Neural cell (in vitro differentiated cells): Measurements from ENCODE around the gene ANGPTL8. TPM values are rescaled to one million over a fixed set of nuclear protein-coding genes. Genes with fewer than 3 reads are reported as not detected.

ENCODE experiments used
- H2AFZ ChIP-seq: fragments of 200-600, 300-800 bp; sonication (generic), shearing (Covaris generic); 2 replicates; pipeline ENCODE4 v1.6.0; 2014; ENCODE audit warnings: low read depth, mild to moderate bottlenecking, antibody characterized with exemption, low read length, moderate library complexity
- H3F3A ChIP-seq: fragments of 200-600 bp; shearing (Covaris generic); 2 replicates; pipeline ENCODE4 v1.6.1; 2016; ENCODE audit warnings: mild to moderate bottlenecking, moderate library complexity, mixed read lengths, antibody characterized with exemption, low read length; ENCODE audit not compliant: insufficient read depth, poor library complexity, severe bottlenecking
- H3K27ac ChIP-seq: fragments of 200-600, 300-800 bp; sonication (generic), shearing (Covaris generic); 2 replicates; pipeline ENCODE4 v1.5.1; 2014; ENCODE audit warnings: mild to moderate bottlenecking, low read length, moderate library complexity
- H3K27me3 ChIP-seq: fragments of 300-800, 200-600 bp; sonication (generic), shearing (Covaris generic); 2 replicates; pipeline ENCODE4 v1.6.0; 2014; ENCODE audit warnings: mild to moderate bottlenecking, low read depth, low read length, moderate library complexity; ENCODE audit not compliant: insufficient read depth
- H3K36me3 ChIP-seq: fragments of 300-800, 200-600 bp; sonication (generic), shearing (Covaris generic); 2 replicates; pipeline ENCODE4 v1.5.1; 2014; ENCODE audit warnings: mild to moderate bottlenecking, antibody characterized with exemption, low read length, moderate library complexity; ENCODE audit not compliant: insufficient read depth
- H3K4me2 ChIP-seq: fragments of 300-800, 200-600 bp; sonication (generic), shearing (Covaris generic); 2 replicates; pipeline ENCODE4 v1.6.0; 2014; ENCODE audit warnings: mild to moderate bottlenecking, low read length
- H3K4me3 ChIP-seq: fragments of 300-800, 200-600 bp; sonication (generic), shearing (Covaris generic); 2 replicates; pipeline ENCODE4 v1.5.1; 2014; ENCODE audit warnings: mild to moderate bottlenecking, low read length, moderate library complexity
- H3K79me2 ChIP-seq: fragments of 200-600 bp; shearing (Covaris generic); replicated peaks from 2 replicates; pipeline ENCODE4 v1.6.0; 2014; ENCODE audit warnings: mild to moderate bottlenecking, low read length, moderate library complexity; ENCODE audit not compliant: insufficient read depth
- H3K9ac ChIP-seq: fragments of 300-800, 200-600 bp; sonication (generic), shearing (Covaris generic); 2 replicates; pipeline ENCODE4 v1.6.1; 2016; ENCODE audit warnings: mild to moderate bottlenecking, low read length, mixed read lengths
- H3K9me2 ChIP-seq: fragments of 200-600 bp; shearing (Covaris generic); 2 replicates; pipeline ENCODE4 v1.6.1; 2016; ENCODE audit warnings: mild to moderate bottlenecking, low read length, mixed read lengths; ENCODE audit not compliant: insufficient read depth
- H3K9me3 ChIP-seq: fragments of 200-600, 300-800 bp; sonication (generic), shearing (Covaris generic); 2 replicates; pipeline ENCODE4 v1.6.1; 2016; ENCODE audit warnings: mild to moderate bottlenecking, mixed run types, low read length, moderate library complexity, mixed read lengths
- H4K20me1 ChIP-seq: fragments of 200-600 bp; shearing (Covaris generic); 2 replicates; pipeline ENCODE4 v1.6.1; 2016; ENCODE audit warnings: mild to moderate bottlenecking, mixed run types; ENCODE audit not compliant: insufficient read depth
- EP300 ChIP-seq: fragments of 450-650 bp; conservative IDR thresholded peaks from 2 replicates; pipeline ENCODE4 v1.6.1; 2014; ENCODE audit warnings: antibody characterized with exemption, mild to moderate bottlenecking, moderate library complexity; ENCODE audit not compliant: poor library complexity, severe bottlenecking
- EZH2 ChIP-seq: fragments of 200-600, 300-800 bp; shearing (Covaris generic), sonication (generic); IDR thresholded peaks from 2 replicates; pipeline ENCODE4 v1.6.1; 2014; ENCODE audit warnings: antibody characterized with exemption, low read length, borderline replicate concordance, mild to moderate bottlenecking; ENCODE audit not compliant: insufficient read depth, poor library complexity, severe bottlenecking
- MXI1 ChIP-seq: fragments of 450-650 bp; conservative IDR thresholded peaks from 2 replicates; pipeline ENCODE4 v1.6.1; 2014; ENCODE audit warnings: antibody characterized with exemption, mild to moderate bottlenecking; ENCODE audit not compliant: poor library complexity, severe bottlenecking
- POLR2AphosphoS5 ChIP-seq: IDR thresholded peaks from 2 replicates; pipeline ENCODE4 v1.6.1; 2012
- RAD21 ChIP-seq: fragments of 450-650 bp; conservative IDR thresholded peaks from 2 replicates; pipeline ENCODE4 v1.6.1; 2014; ENCODE audit warnings: antibody characterized with exemption, mild to moderate bottlenecking, moderate library complexity
- SMC3 ChIP-seq: fragments of 450-650 bp; conservative IDR thresholded peaks from 2 replicates; pipeline ENCODE4 v1.6.1; 2014; ENCODE audit warnings: antibody characterized with exemption, mild to moderate bottlenecking, moderate library complexity; ENCODE audit not compliant: poor library complexity
- TAF1 ChIP-seq: IDR thresholded peaks from 2 replicates; pipeline ENCODE4 v1.6.1; 2012; ENCODE audit warnings: low read depth
- polyA plus RNA-seq: library from polyadenylated mRNA; depleted of rRNA; stranded (reverse); fragments of >200 nt; gene quantifications from 2 replicates; pipeline ENCODE4 v1.2.3, GENCODE V29; 2014
- TF ChIP-seq, protein P1 (sequence below): IDR thresholded peaks from 2 replicates; pipeline ENCODE4 v1.6.1; 2012; ENCODE audit warnings: borderline replicate concordance
- TF ChIP-seq, protein P2 (sequence below): fragments of 450-650 bp; IDR thresholded peaks from 2 replicates; pipeline ENCODE4 v1.5.1; 2014; ENCODE audit warnings: antibody characterized with exemption, mild to moderate bottlenecking, moderate library complexity; ENCODE audit not compliant: poor library complexity, severe bottlenecking

The ANGPTL8 gene
- polyA plus RNA-seq, 1 donor from 2014 or later, result not detected

DNA sequence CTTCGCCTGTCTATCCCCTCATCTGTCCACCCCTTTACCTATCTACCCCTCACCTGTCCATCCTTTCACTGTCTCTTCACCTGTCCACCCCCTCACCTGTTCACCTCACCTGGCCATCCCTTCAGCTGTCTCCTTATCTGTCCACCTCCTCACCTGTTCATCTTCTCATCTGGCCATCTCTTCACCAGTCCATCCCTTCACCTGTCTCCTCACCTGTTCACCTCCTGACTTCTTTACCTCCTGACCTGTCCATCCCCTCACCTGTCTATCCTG, 28.8 kb upstream of the ANGPTL8 start:
- H2AFZ ChIP-seq, result no peak overlapping the region
- no peaks in the 10 kb centered on the region for H4K20me1 ChIP-seq
- H3K36me3 ChIP-seq, result no peaks in the 10 kb centered on the region
- H3K79me2 ChIP-seq, result no peaks in the 10 kb centered on the region
- no peaks in the 10 kb centered on the region for H3K9me3 ChIP-seq
- H3F3A ChIP-seq, result no peaks in the 10 kb centered on the region
- no peak overlapping the region for H3K9ac ChIP-seq
- H3K9me2 ChIP-seq, result no peaks in the 10 kb centered on the region
- no peak overlapping the region for H3K4me2 ChIP-seq
- H3K4me3 ChIP-seq, result no peak overlapping the region
- H3K27me3 ChIP-seq, result no peaks in the 10 kb centered on the region
- no peak for TF ChIP-seq RAD21
- TF ChIP-seq POLR2AphosphoS5, result no peak
- no peak for TF ChIP-seq EZH2
- no peak for TF ChIP-seq SMC3
- no peak for TF ChIP-seq TAF1
- TF ChIP-seq, protein P1, sequence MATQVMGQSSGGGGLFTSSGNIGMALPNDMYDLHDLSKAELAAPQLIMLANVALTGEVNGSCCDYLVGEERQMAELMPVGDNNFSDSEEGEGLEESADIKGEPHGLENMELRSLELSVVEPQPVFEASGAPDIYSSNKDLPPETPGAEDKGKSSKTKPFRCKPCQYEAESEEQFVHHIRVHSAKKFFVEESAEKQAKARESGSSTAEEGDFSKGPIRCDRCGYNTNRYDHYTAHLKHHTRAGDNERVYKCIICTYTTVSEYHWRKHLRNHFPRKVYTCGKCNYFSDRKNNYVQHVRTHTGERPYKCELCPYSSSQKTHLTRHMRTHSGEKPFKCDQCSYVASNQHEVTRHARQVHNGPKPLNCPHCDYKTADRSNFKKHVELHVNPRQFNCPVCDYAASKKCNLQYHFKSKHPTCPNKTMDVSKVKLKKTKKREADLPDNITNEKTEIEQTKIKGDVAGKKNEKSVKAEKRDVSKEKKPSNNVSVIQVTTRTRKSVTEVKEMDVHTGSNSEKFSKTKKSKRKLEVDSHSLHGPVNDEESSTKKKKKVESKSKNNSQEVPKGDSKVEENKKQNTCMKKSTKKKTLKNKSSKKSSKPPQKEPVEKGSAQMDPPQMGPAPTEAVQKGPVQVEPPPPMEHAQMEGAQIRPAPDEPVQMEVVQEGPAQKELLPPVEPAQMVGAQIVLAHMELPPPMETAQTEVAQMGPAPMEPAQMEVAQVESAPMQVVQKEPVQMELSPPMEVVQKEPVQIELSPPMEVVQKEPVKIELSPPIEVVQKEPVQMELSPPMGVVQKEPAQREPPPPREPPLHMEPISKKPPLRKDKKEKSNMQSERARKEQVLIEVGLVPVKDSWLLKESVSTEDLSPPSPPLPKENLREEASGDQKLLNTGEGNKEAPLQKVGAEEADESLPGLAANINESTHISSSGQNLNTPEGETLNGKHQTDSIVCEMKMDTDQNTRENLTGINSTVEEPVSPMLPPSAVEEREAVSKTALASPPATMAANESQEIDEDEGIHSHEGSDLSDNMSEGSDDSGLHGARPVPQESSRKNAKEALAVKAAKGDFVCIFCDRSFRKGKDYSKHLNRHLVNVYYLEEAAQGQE, result no peak
- TF ChIP-seq, protein P2, sequence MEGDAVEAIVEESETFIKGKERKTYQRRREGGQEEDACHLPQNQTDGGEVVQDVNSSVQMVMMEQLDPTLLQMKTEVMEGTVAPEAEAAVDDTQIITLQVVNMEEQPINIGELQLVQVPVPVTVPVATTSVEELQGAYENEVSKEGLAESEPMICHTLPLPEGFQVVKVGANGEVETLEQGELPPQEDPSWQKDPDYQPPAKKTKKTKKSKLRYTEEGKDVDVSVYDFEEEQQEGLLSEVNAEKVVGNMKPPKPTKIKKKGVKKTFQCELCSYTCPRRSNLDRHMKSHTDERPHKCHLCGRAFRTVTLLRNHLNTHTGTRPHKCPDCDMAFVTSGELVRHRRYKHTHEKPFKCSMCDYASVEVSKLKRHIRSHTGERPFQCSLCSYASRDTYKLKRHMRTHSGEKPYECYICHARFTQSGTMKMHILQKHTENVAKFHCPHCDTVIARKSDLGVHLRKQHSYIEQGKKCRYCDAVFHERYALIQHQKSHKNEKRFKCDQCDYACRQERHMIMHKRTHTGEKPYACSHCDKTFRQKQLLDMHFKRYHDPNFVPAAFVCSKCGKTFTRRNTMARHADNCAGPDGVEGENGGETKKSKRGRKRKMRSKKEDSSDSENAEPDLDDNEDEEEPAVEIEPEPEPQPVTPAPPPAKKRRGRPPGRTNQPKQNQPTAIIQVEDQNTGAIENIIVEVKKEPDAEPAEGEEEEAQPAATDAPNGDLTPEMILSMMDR, result no peak
- TF ChIP-seq EP300, result no peak
- TF ChIP-seq MXI1, result no peak
- no peak overlapping the region for H3K27ac ChIP-seq

DNA sequence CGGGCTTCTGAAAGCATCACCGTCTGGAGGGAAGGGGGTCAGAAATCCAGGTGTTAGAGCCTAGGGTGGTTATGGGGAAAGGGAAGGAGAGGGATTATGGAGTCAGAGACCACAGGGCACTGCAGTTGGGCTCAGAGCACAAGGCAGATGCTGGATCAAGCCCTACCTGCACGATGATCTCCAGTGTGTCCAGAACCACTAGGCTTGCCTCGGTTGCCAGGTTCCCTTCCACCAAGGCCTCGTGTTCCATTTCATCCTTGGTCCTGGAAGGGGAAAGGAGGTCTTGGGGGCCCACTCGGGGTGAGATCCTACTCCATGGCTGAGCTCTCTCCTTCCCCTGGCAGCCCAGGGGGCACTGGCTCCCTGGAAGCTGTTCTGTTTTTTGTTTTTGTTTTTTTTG, 25.0 kb upstream of the ANGPTL8 start:
- Histone ChIP-seq H3K4me3 (no peak overlapping the region), H3K9ac (no peak overlapping the region), H3K9me2 (no peaks in the 10 kb centered on the region), H3K36me3 (no peaks in the 10 kb centered on the region), H4K20me1 (no peaks in the 10 kb centered on the region), H3K27me3 (no peaks in the 10 kb centered on the region), H2AFZ (no peak overlapping the region), H3K4me2 (no peak overlapping the region), H3K79me2 (no peaks in the 10 kb centered on the region), H3K9me3 (no peaks in the 10 kb centered on the region), H3F3A (no peaks in the 10 kb centered on the region), H3K27ac (no peak overlapping the region)
- no peak for TF ChIP-seq EP300
- TF ChIP-seq POLR2AphosphoS5, result no peak
- TF ChIP-seq RAD21, result no peak
- TF ChIP-seq MXI1, result no peak
- TF ChIP-seq EZH2, result no peak
- TF ChIP-seq, protein P2, result no peak
- no peak for TF ChIP-seq TAF1
- TF ChIP-seq, protein P1, result no peak
- no peak for TF ChIP-seq SMC3
